Activated T-cell treated with anti-CD3 and anti-CD28 coated beads, Interleukin-2, amount 50 U/mL, for 1 hour (primary cell): ENCODE results near the gene SUSD4.

Experiments
- DNase-seq: peaks from one replicate; pipeline ENCODE4 v3.0.0-alpha.2; 2020

SUSD4 gene

DNA sequence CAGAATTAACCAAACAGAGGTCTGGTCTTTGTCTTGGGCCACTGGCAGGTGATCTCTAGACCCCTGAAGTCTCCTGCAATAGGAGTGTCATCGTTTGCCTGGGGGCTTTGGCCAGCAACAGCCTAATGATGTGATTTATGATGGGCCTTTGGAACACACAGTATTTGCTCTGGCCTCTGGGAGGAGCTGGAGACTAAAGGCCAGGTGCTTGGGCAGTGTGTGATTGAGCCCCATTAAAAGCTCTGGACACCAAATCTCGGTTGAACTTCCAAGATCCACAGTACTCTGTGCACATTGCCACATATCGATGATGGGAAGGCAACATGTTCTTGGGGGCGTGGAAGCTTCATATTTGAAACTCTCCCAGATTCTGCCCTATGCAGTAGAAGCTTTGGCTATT lies 188.9 kb downstream of the SUSD4 start:
- no peak for DNase-seq
